MM.1S (cell line): ENCODE measurements around the gene PALM2AKAP2.

Experiments
- DNase-seq: peaks from one replicate; pipeline ENCODE4 v3.0.0-alpha.2; 2015
- H2AFZ ChIP-seq: fragments of 300-600 bp; sonication (generic); 2 replicates; pipeline ENCODE4 v1.6.0; 2016; ENCODE audit warnings: antibody characterized with exemption, low read length
- H3F3A ChIP-seq: fragments of 300-600 bp; sonication (generic); 2 replicates; pipeline ENCODE4 v1.6.1; 2016; ENCODE audit warnings: mild to moderate bottlenecking, antibody characterized with exemption, low read length, moderate library complexity, mixed read lengths; ENCODE audit not compliant: insufficient read depth
- H3K27ac ChIP-seq: fragments of 300-600 bp; sonication (generic); 2 replicates; pipeline ENCODE4 v1.5.1; 2016; ENCODE audit warnings: mild to moderate bottlenecking, low read length
- H3K27me3 ChIP-seq: fragments of 300-600 bp; sonication (generic); replicated peaks from 2 replicates; pipeline ENCODE4 v1.6.0; 2016; ENCODE audit warnings: low read length; ENCODE audit not compliant: insufficient read depth
- H3K36me3 ChIP-seq: fragments of 300-600 bp; sonication (generic); replicated peaks from 2 replicates; pipeline ENCODE4 v1.6.1; 2016; ENCODE audit warnings: mild to moderate bottlenecking, low read length, mixed read lengths; ENCODE audit not compliant: insufficient read depth
- H3K4me1 ChIP-seq: fragments of 300-600 bp; sonication (generic); 2 replicates; pipeline ENCODE4 v1.6.1; 2016; ENCODE audit warnings: low read length, mixed read lengths
- H3K4me2 ChIP-seq: fragments of 300-600 bp; sonication (generic); 2 replicates; pipeline ENCODE4 v1.6.0; 2016; ENCODE audit warnings: low read depth, low read length
- H3K4me3 ChIP-seq: fragments of 300-600 bp; sonication (generic); 2 replicates; pipeline ENCODE4 v1.5.1; 2016; ENCODE audit warnings: low read length, mixed read lengths
- H3K79me2 ChIP-seq: fragments of 300-600 bp; sonication (generic); 2 replicates; pipeline ENCODE4 v1.6.1; 2016; ENCODE audit warnings: mixed run types, low read length, mixed read lengths
- H3K9ac ChIP-seq: fragments of 300-600 bp; sonication (generic); 2 replicates; pipeline ENCODE4 v1.6.1; 2016; ENCODE audit warnings: low read length, mixed read lengths
- H3K9me2 ChIP-seq: fragments of 300-600 bp; sonication (generic); replicated peaks from 2 replicates; pipeline ENCODE4 v1.6.1; 2016; ENCODE audit warnings: mild to moderate bottlenecking, low read length, mixed read lengths; ENCODE audit not compliant: insufficient read depth
- H3K9me3 ChIP-seq: fragments of 300-600 bp; sonication (generic); replicated peaks from 2 replicates; pipeline ENCODE4 v1.6.1; 2016; ENCODE audit warnings: mild to moderate bottlenecking, low read length, mixed read lengths; ENCODE audit not compliant: insufficient read depth
- H4K20me1 ChIP-seq: fragments of 300-600 bp; sonication (generic); 2 replicates; pipeline ENCODE4 v1.6.1; 2016; ENCODE audit warnings: mild to moderate bottlenecking, low read length, moderate library complexity, mixed read lengths; ENCODE audit not compliant: insufficient read depth
- EZH2 ChIP-seq: fragments of 300-600 bp; sonication (generic); optimal IDR thresholded peaks from 2 replicates; pipeline ENCODE3; 2017; ENCODE audit warnings: low read depth, mild to moderate bottlenecking, antibody characterized with exemption, low read length, mixed read lengths
- EZH2phosphoT487 ChIP-seq: fragments of 300-600 bp; sonication (generic); IDR thresholded peaks from 2 replicates; pipeline ENCODE4 v1.6.1; 2018; ENCODE audit warnings: antibody characterized with exemption, low read length
- TF ChIP-seq, protein P1 (sequence below): fragments of 300-600 bp; sonication (generic); IDR thresholded peaks from 2 replicates; pipeline ENCODE4 v1.5.1; 2016; ENCODE audit warnings: antibody characterized with exemption, low read length, mixed read lengths

Gene PALM2AKAP2

GRCh38 chr9:109789556-109789955, 9.6 kb downstream of the PALM2AKAP2 start:
- Histone ChIP-seq H3K27me3 (no peaks in the 10 kb centered on the region), H3K9me2 (no peaks in the 10 kb centered on the region), H3F3A (no peaks in the 10 kb centered on the region), H3K4me2 (no peak overlapping the region), H3K4me1 (no peaks in the 10 kb centered on the region), H3K36me3 (no peaks in the 10 kb centered on the region), H3K9ac (no peak overlapping the region), H3K79me2 (no peaks in the 10 kb centered on the region), H4K20me1 (no peaks in the 10 kb centered on the region), H3K27ac (no peak overlapping the region), H3K9me3 (no peaks in the 10 kb centered on the region), H2AFZ (no peak overlapping the region), H3K4me3 (no peak overlapping the region)
- TF ChIP-seq, protein P1, sequence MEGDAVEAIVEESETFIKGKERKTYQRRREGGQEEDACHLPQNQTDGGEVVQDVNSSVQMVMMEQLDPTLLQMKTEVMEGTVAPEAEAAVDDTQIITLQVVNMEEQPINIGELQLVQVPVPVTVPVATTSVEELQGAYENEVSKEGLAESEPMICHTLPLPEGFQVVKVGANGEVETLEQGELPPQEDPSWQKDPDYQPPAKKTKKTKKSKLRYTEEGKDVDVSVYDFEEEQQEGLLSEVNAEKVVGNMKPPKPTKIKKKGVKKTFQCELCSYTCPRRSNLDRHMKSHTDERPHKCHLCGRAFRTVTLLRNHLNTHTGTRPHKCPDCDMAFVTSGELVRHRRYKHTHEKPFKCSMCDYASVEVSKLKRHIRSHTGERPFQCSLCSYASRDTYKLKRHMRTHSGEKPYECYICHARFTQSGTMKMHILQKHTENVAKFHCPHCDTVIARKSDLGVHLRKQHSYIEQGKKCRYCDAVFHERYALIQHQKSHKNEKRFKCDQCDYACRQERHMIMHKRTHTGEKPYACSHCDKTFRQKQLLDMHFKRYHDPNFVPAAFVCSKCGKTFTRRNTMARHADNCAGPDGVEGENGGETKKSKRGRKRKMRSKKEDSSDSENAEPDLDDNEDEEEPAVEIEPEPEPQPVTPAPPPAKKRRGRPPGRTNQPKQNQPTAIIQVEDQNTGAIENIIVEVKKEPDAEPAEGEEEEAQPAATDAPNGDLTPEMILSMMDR = no peak
- TF ChIP-seq EZH2phosphoT487 (no peak), EZH2 (no peak)
- DNase-seq = no peak

DNA sequence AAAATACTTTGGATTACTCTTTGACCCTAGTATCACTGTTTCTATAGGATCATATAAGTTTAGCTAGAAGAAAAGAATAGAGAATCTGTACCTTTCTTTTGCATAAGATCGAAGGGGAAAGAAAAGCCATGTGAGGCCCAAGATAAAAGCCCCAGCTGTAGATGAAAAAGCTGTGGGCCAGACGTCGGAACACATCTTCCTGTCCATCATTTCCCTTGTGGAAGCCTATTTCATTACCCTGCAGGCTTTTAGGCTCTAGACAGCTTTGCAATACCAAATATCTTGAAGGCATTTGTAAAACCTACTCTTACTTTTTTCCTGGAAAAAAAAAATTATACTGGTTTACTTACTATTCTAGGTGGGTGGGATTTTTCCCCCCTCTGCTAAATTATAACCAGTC, 10.0 kb downstream of the PALM2AKAP2 start:
- Histone ChIP-seq H3K4me1 (no peaks in the 10 kb centered on the region), H2AFZ (no peak overlapping the region), H3K36me3 (no peaks in the 10 kb centered on the region), H3F3A (no peaks in the 10 kb centered on the region), H4K20me1 (no peaks in the 10 kb centered on the region), H3K27me3 (no peaks in the 10 kb centered on the region), H3K4me2 (no peak overlapping the region), H3K9ac (no peak overlapping the region), H3K4me3 (no peak overlapping the region), H3K79me2 (no peaks in the 10 kb centered on the region), H3K9me2 (no peaks in the 10 kb centered on the region), H3K9me3 (no peaks in the 10 kb centered on the region), H3K27ac (no peak overlapping the region)
- no peak for DNase-seq
- TF ChIP-seq EZH2phosphoT487 = no peak
- TF ChIP-seq, protein P1 = no peak
- no peak for TF ChIP-seq EZH2

GRCh38 chr9:109791003-109791677, 11.1 kb downstream of the PALM2AKAP2 start:
- no peak for DNase-seq
- Histone ChIP-seq H3K27me3 (no peaks in the 10 kb centered on the region), H3K4me1 (no peaks in the 10 kb centered on the region), H3K9me2 (no peaks in the 10 kb centered on the region), H3K9me3 (no peaks in the 10 kb centered on the region), H2AFZ (no peak overlapping the region), H3K79me2 (no peaks in the 10 kb centered on the region), H3K9ac (no peak overlapping the region), H3K4me2 (no peak overlapping the region), H3K36me3 (no peaks in the 10 kb centered on the region), H3K4me3 (no peak overlapping the region), H3K27ac (no peak overlapping the region), H4K20me1 (no peaks in the 10 kb centered on the region), H3F3A (no peaks in the 10 kb centered on the region)
- TF ChIP-seq EZH2phosphoT487 = no peak
- TF ChIP-seq EZH2 = no peak
- TF ChIP-seq, protein P1 = no peak
